ENCODE measurements around the gene RAP2A.

The RAP2A gene

DNA sequence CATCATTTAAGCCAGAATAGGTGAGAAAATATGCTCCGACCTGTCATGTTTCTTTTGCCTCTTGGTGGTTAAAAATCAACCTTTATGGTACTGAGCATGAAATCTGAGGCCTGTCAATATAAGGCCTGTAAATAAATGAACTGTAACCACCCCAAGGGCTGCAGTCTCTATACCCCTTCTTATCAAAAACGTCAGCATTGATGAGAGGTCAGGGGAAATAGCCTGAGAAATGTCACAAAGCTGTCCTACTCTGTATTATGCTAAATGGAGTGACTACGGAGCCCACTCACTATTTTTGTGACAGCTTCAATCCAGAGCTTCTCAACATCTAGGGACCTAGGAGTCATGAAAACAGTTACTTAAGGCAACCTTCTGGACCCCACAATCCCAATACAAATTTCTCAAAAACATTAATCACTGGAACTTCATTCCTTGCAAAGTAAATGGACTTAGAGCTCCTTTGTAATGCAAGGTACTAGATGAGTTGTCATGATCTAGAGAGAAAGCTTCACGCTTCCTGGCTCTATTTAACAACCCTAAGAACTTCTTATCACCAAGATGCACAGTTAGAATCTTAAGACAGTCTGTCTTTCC is 2.7 kb upstream of the RAP2A start:
- TF ChIP-seq, protein P1, sequence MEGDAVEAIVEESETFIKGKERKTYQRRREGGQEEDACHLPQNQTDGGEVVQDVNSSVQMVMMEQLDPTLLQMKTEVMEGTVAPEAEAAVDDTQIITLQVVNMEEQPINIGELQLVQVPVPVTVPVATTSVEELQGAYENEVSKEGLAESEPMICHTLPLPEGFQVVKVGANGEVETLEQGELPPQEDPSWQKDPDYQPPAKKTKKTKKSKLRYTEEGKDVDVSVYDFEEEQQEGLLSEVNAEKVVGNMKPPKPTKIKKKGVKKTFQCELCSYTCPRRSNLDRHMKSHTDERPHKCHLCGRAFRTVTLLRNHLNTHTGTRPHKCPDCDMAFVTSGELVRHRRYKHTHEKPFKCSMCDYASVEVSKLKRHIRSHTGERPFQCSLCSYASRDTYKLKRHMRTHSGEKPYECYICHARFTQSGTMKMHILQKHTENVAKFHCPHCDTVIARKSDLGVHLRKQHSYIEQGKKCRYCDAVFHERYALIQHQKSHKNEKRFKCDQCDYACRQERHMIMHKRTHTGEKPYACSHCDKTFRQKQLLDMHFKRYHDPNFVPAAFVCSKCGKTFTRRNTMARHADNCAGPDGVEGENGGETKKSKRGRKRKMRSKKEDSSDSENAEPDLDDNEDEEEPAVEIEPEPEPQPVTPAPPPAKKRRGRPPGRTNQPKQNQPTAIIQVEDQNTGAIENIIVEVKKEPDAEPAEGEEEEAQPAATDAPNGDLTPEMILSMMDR (conservative IDR thresholded peaks at IDR 0.05; ENCODE audit: low read length): no peak
- no peak for DNase-seq (ENCODE audit: low read depth)
- H3K4me3 ChIP-seq (ENCODE audit: low read length): no peak overlapping the region

DNA sequence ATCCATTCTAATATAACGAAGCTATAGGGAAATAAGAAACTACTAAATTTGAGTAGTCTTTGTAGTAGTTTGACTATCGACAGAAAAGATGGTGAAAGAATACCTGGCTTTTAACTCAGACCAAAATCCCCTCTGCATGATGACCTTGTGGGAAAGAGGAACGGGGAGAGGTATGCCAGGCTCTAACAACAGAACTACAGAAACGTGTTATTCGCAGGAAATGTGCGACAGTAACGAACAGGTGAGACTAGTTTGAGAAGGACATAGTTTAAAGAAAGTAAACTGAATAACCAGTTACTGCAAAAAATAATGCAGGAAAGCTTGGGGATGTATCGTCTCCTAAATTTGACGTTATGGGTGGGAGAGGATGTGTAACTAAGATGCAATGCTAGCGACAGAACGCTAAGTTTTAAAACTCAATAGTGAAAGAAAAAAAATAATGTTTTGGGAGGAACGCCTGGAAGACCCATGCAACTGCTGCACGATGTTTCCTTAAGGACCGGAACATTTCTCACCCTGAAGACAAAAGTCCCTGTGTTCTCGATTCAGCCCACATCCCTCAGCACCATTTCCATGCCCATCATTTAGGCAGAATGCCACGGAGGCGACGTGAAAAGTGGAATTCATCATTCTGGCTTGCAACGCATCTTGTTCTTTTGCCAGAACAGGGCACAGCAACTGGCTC is 1.6 kb upstream of the RAP2A start:
- TF ChIP-seq, protein P1 (conservative IDR thresholded peaks at IDR 0.05; ENCODE audit: low read length): no peak
- H3K4me3 ChIP-seq (ENCODE audit: low read length): peak overlapping the region; percentile 90

DNA sequence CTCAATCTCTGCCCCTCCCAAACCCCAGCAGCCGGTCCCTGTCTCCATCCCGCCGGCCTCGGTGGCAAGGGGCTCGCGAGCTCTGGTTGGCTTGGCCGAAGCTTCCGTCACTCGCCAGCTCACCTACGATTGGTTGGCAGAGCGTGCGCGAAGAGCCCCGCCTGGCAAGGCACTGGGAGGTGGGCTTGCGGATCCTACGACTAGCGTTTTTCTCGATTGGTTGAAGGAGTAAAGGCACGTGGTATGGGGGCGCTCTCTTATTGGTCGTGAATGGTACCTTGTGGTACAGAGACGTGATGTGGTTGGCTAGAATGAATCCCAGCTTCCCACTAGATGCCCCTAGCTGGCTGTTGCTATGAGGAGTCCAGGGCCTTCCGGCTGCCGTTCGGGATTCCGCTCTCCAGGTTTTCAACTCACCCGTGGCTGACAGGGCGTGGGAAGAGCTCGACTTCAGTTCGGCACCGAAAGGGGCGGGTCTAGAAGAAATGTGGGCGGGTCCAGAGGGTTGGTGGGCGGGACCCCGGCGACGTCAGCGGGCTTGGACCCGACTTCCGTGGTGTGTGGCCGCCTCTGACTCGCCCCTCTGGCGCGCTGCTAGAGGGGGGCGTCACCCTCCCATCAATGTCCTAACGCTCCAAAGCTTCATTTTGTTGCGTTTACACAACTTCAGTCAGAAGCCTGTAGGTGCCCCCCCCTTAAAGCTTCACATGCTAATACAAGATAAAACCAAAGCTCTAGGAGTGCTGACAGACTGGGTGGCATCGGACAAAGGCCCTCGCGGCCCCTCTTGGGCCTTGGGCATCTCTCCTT is 847 bp upstream of the RAP2A start:
- peak overlapping the region; percentile 91 for H3K4me3 ChIP-seq (ENCODE audit: low read length)
- TF ChIP-seq, protein P1 (conservative IDR thresholded peaks at IDR 0.05; ENCODE audit: low read length): no peak

More for the DNA sequence above, 1.6 kb upstream of the RAP2A start:
- no peak for DNase-seq (ENCODE audit: low read depth)

DNA sequence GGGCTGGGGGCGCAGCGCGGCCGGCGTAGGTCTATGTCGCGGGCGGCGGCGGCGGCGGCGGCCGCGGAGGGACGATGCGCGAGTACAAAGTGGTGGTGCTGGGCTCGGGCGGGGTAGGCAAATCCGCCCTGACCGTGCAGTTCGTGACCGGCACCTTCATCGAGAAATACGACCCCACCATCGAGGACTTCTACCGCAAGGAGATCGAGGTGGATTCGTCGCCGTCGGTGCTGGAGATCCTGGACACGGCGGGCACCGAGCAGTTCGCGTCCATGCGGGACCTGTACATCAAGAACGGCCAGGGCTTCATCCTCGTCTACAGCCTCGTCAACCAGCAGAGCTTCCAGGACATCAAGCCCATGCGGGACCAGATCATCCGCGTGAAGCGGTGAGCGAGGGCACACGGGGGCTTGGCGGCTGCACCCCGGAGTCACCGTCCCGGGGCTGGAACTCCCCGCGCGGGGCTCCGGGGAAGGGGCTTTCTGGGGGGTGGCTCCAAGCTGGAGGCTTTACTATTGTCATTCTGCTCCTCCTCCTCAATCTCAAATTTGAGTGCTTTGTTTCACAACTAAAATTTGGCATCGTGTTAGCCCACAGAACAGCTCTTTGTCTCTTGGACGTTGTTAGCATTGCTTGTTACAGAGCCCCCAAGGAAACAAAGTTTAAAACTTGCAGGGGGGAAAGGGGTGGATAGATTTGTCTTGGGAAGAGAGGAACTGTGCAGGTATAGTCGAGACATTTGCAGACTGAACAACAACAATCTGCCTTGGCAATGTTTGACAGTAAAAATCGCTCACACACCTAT is 630 bp downstream of the RAP2A start:
- TF ChIP-seq, protein P1 (conservative IDR thresholded peaks at IDR 0.05; ENCODE audit: low read length): no peak
- H3K4me3 ChIP-seq (ENCODE audit: low read length): peak overlapping the region; percentile 80
- no peak for DNase-seq (ENCODE audit: low read depth)

More for the DNA sequence above, 847 bp upstream of the RAP2A start:
- peak; percentile 100 for DNase-seq (ENCODE audit: low read depth)

DNA sequence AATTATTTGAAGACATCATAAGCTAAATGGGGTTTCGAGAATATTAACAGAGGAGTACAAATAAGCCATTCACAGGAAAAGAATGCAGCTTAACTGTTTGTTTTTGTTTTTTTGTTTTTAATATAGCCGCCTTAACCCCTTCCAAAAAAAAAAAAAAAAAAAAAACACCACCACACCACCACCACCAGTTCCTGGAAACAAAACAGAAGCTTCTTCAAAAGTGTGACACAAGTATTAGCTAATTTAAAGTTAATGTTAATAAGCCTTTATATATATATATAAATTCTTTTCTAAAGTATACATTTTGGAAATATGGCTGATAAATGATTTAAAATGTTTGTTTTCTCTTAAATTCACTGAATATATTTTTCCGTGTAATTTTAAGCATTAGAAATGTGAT is 1.4 kb downstream of the RAP2A start:
- peak overlapping the region; percentile 80 for H3K4me3 ChIP-seq (ENCODE audit: low read length)
- DNase-seq (ENCODE audit: low read depth): no peak
- TF ChIP-seq, protein P1 (conservative IDR thresholded peaks at IDR 0.05; ENCODE audit: low read length): no peak

DNA sequence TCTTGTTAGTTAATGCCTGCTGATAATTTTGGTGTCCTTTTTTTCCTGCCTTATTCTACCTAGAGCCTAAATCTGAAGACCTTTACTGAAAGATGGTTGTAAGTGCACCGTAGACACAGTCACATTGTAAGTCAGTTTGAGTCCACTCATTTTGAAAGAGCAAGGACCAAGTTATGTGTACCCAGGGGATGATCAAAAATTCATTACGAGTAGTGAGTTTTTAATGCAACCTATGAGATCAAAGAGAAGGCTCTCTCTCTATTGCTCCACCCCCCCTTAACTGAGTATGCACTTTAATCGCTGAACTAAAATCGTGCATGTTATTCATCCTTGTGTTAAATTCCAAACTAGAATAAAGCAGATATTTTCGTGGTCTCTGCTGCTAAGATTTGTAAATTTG is 1.8 kb downstream of the RAP2A start:
- no peak for DNase-seq (ENCODE audit: low read depth)
- H3K4me3 ChIP-seq (ENCODE audit: low read length): peak overlapping the region; percentile 80

More for the DNA sequence above, 1.8 kb downstream of the RAP2A start:
- TF ChIP-seq, protein P1 (conservative IDR thresholded peaks at IDR 0.05; ENCODE audit: low read length): no peak

Data from AG10803 (cell line).